Measurements from ENCODE around the gene INPPL1. TPM values are rescaled to one million over a fixed set of nuclear protein-coding genes. Genes with fewer than 3 reads are reported as not detected.

Gene INPPL1
- total and polyA plus RNA-seq, 2 donors (not counting 3 experiments of a cell fraction or from before 2014, with no cell fraction given) = 125 to 184 TPM

- Histone ChIP-seq H3K9ac (replicated peaks; ENCODE audit: extremely low read depth, insufficient read depth, low read length) (no peak overlapping the region), H3K9me3 (replicated peaks; ENCODE audit: control insufficient read depth, insufficient read depth, low read length) (no peaks in the 10 kb centered on the region), H3K27me3 (ENCODE audit: control insufficient read depth in 2 of 2, insufficient read depth in 2 of 2, low read length in 2 of 2) (no peaks in the 10 kb centered on the region), H4K20me1 (replicated peaks; ENCODE audit: control insufficient read depth, extremely low read depth, insufficient read depth, low read length) (no peaks in the 10 kb centered on the region), H2AFZ (ENCODE audit: low read depth, low read length) (no peak overlapping the region), H3K4me3 (replicated peaks in 1 of 3; ENCODE audit: insufficient read depth in 1 of 3, low read depth in 1 of 3, low read length in 3 of 3) (no peak overlapping the region), H3K36me3 (ENCODE audit: control insufficient read depth in 2 of 2, extremely low read depth in 1 of 2, insufficient read depth in 2 of 2, low read length in 2 of 2) (peaks cover 10 to 53% of the 10 kb centered on the region in 2 experiments), H3K4me1 (ENCODE audit: control insufficient read depth, extremely low read depth, insufficient read depth, low read length) (peaks cover 8% of the 10 kb centered on the region), H3K79me2 (ENCODE audit: control insufficient read depth, insufficient read depth, low read length) (peaks cover 21% of the 10 kb centered on the region), H3K27ac (ENCODE audit: insufficient read depth, low read depth, low read length) (no peak overlapping the region), H3K9me1 (replicated peaks; ENCODE audit: control insufficient read depth, extremely low read depth, insufficient read depth, low read length) (no peaks in the 10 kb centered on the region), H3K4me2 (ENCODE audit: insufficient read depth, low read length) (no peak overlapping the region)
- TF ChIP-seq MAX (IDR thresholded peaks at IDR 0.05; ENCODE audit: insufficient read depth, insufficient read length) (no peak), JUN (IDR thresholded peaks at IDR 0.05; ENCODE audit: borderline replicate concordance, insufficient read depth, insufficient read length, low read depth) (no peak), POLR2A (IDR thresholded peaks at IDR 0.05; ENCODE audit: low read depth, low read length) (no peak), CTCF (IDR thresholded peaks at IDR 0.05; ENCODE audit: extremely low read depth in 1 of 2, insufficient read depth in 1 of 2, low read depth in 1 of 2, low read length in 2 of 2) (no peak), EZH2 (IDR thresholded peaks at IDR 0.05; ENCODE audit: borderline replicate concordance, low read depth, low read length, severe bottlenecking) (no peak), MYC (IDR thresholded peaks at IDR 0.05; ENCODE audit: low read depth, low read length) (no peak), GATA2 (IDR thresholded peaks at IDR 0.05; ENCODE audit: insufficient read depth, insufficient read length, low read depth, low read length) (no peak), POLR2AphosphoS5 (IDR thresholded peaks at IDR 0.05; ENCODE audit: insufficient read depth, low read depth, low read length) (no peak), FOS (IDR thresholded peaks at IDR 0.05; ENCODE audit: borderline replicate concordance, insufficient read depth, low read length) (no peak)
- intact Hi-C loops (cut with micrococcal nuclease) = no loop called here
- no peak for DNase-seq (ENCODE audit: low read depth, low spot score)
- no peak for FAIRE-seq
- dilution Hi-C loops (cut with MboI; ENCODE audit: extremely low pct_ligation_motif_present, low sequenced_read_pairs) = no loop called here
- CTCF ChIA-PET = interaction anchor here (0.7 to 1.5 kb wide), 4 partner anchors 9 to 203 kb away, joined by 3 to 8 read pairs (median 4); no protein-coding TSS in a partner anchor
- BruUV-seq (replicated peaks) = no TSS peak
- POLR2A ChIA-PET = interaction anchor here (1.3 kb wide), 1 partner anchor 9 kb away, joined by 4 read pairs; no protein-coding TSS in a partner anchor
These were observed 3.0 kb downstream of the INPPL1 start for GRCh38 chr11:72227316-72228228.

Measured in endothelial cell of umbilical vein (primary cell).